Rectal smooth muscle tissue (tissue), 1 donor: ENCODE data around the gene ASB2.

Source experiments
- H3K27ac ChIP-seq: one replicate; pipeline ENCODE4 v1.7.0; 2013; ENCODE audit warnings: low read depth, low read length, inconsistent platforms
- H3K27me3 ChIP-seq: one replicate; pipeline ENCODE4 v1.7.0; 2013; ENCODE audit warnings: low read length; ENCODE audit not compliant: control insufficient read depth, insufficient read depth
- H3K36me3 ChIP-seq: one replicate; pipeline ENCODE4 v1.7.0; 2013; ENCODE audit warnings: low read length; ENCODE audit not compliant: control insufficient read depth, insufficient read depth
- H3K4me1 ChIP-seq: one replicate; pipeline ENCODE4 v1.7.0; 2013; ENCODE audit warnings: low read length; ENCODE audit not compliant: control insufficient read depth, insufficient read depth
- H3K4me3 ChIP-seq: one replicate; pipeline ENCODE4 v1.7.0; 2013; ENCODE audit warnings: low read length
- H3K9ac ChIP-seq: one replicate; pipeline ENCODE4 v1.7.0; 2013; ENCODE audit warnings: low read length

ASB2 gene

DNA sequence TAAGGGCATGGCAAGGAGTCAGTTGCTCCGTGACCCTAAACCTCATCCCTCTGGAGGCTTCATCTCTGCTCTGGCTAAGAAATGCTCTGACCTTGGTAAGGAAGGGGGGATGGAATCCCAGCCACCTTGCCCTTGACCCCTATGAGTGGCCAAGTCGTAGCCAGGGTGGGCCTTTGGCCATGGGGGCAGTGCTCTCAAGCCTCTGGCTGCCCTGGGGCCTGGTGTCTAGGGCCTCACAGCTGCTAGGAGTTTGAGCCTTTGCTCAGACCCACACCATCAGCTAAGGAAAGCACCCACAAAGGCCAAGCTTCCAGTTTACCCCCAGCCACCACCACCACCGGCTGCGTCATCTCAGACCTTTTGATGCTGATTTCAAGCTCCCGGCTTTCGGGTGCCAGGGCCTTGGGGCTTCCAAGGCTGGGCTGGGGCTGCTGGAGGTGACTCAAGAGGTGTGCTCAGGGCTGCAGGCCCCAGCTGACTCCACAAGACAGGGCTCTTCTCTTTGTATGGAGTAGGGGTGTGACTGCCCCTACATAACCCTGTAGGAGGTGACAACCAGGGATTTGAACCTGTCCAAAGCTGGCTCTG, 3.7 kb downstream of the ASB2 start:
- no peak overlapping the region for H3K9ac ChIP-seq
- peak overlapping the region; percentile 92 for H3K27ac ChIP-seq
- peaks cover 30% of the 10 kb centered on the region for H3K4me1 ChIP-seq
- H3K36me3 ChIP-seq = no peaks in the 10 kb centered on the region
- H3K27me3 ChIP-seq = no peaks in the 10 kb centered on the region
- peak overlapping the region; percentile 17 for H3K4me3 ChIP-seq

DNA sequence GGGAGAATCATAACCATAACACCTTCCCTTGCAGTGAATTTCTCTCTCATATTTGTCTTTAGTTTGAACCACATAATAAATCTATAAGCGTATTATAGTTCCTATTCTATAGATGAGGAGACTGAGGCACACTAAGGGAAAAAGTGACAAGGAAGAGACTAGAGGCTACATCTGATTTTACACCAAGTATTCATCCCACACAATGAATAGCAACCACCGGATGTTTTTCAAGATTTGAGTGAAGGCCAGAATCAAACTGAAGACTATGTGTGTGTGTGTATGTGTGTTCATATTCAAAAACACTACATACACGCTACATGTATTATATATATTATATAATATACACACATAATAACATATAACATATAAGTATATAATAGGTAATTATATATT, 4.7 kb downstream of the ASB2 start:
- no peaks in the 10 kb centered on the region for H3K36me3 ChIP-seq
- peaks cover 21% of the 10 kb centered on the region for H3K4me1 ChIP-seq
- no peaks in the 10 kb centered on the region for H3K27me3 ChIP-seq
- peak overlapping the region; percentile 64 for H3K4me3 ChIP-seq
- peak overlapping the region; percentile 52 for H3K27ac ChIP-seq
- H3K9ac ChIP-seq = no peak overlapping the region

DNA sequence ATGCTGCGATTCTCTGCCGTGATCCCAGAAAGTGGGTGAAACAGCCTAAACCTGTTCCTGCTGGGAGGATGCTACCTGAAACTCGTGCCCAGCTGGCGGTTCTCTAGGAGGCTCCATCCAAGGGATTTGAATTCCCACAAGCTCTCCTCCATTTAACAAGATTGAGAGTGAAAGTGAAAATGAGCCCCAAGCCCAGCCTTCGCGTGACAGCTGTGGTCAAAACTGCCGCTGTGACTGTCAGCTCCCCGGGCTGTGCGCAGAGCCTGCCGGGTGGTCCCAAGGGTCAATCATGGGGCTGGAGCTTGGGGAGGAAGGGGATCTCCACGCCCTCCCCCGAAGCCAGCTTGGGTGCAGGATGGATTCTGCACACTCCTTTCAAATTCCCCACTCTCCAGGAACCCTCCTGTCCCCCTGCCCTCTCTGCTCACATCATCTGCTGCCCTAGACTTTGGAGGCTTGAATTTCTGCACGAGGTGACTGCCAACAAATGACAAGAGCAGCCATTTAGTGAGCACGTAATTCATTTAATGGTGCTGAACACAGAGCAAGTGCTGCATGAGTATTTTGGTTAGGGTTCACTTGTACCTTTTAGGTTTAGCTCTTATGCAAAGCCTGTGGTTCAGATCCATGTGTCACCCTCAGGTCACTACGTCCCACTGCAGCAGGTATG, 5.3 kb downstream of the ASB2 start:
- peaks cover 22% of the 10 kb centered on the region for H3K4me1 ChIP-seq
- peak overlapping the region; percentile 64 for H3K4me3 ChIP-seq
- no peak overlapping the region for H3K9ac ChIP-seq
- no peaks in the 10 kb centered on the region for H3K36me3 ChIP-seq
- peak overlapping the region; percentile 52 for H3K27ac ChIP-seq
- H3K27me3 ChIP-seq = no peaks in the 10 kb centered on the region

DNA sequence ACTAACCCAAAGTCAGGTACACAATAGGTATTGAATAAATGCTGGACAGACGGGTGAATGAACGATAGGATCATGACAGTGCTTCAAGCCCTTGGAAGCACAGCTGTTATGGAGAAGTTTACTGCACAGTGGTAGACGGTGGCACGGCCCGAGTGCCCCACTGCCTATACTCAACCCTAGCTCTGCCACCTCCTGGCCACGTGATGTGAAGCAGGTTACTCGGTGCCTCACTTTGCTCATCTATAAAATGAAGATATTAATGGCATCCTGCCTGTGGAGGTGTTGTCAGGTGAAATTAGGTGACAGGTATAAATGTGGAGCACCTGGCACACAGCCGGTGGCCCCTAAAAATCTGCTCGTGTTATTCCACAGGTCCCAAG, 5.8 kb downstream of the ASB2 start:
- peak overlapping the region; percentile 64 for H3K4me3 ChIP-seq
- no peak overlapping the region for H3K9ac ChIP-seq
- H3K27ac ChIP-seq = peak overlapping the region; percentile 52
- H3K4me1 ChIP-seq = peaks cover 26% of the 10 kb centered on the region
- H3K27me3 ChIP-seq = no peaks in the 10 kb centered on the region
- no peaks in the 10 kb centered on the region for H3K36me3 ChIP-seq

DNA sequence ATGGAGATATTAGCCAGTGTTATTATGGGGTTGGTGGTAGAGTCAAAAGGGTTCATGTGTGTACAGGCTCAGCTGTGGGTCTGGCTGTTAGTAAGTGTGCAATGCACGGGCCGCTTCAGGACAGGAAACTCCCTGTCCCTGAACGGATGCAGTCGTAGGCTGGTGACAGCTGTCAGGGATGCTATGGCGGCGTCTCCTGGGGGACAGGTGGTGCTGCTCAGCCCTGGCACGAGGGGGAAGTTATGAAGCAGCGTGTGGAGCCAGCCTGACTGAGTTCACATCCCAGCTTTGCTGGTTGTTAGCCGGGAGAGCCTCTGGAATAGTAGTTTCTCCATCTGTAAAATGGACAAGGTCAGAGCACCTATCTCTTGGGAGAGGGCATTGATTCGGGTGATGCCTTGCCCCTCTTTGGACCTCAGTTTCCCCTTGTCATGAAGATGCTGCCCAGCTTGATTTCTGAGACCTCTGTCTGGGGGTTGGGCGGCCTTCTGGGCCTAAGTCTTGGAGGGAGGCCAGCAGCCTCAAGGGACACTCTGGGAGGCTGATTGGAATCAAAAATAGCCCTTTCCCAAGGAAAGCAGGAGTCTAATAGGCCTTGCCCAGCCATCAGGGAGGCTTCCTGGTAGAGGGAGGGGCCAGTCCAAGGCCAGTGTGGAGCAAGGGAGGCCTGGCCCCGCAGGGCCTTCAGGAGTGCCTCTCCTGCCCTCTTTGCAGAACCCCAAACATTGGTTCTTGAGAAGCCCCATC, 7.1 kb downstream of the ASB2 start:
- Histone ChIP-seq H3K9ac (no peak overlapping the region), H3K4me3 (no peak overlapping the region), H3K4me1 (peaks cover 26% of the 10 kb centered on the region), H3K27ac (peak overlapping the region; percentile 52), H3K36me3 (peaks cover under 1% of the 10 kb centered on the region), H3K27me3 (no peaks in the 10 kb centered on the region)

DNA sequence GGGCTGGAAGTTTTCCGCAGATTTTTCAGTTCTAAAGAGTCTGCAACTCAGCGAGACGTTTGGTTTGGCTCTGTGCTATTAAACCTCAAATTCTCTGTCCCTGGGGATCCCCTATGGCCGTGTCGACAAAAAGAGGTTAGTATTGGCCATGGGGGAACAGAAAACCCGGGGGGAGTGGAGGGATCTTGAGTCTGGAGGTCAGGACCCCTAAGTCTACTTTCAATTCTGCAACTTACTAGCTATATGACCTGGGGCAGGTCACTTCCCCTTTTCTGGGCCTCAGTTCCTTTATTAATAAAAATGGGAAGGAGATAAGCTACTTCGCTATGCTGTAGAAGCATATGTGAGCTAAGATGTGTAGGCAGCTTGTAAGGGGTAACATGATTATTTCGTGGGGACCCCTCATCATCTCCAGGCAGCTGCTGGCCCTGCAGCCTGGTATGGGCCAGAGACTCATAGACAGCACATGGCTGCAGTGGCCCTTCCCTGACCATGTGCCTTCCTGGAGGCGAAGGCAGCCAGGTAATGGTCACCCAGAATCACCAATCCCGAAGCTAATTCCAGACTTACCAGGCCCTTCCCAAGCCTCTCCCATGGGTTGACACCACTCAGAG, 8.6 kb downstream of the ASB2 start:
- H3K27ac ChIP-seq = no peak overlapping the region
- no peaks in the 10 kb centered on the region for H3K27me3 ChIP-seq
- peaks cover 29% of the 10 kb centered on the region for H3K4me1 ChIP-seq
- H3K9ac ChIP-seq = no peak overlapping the region
- H3K4me3 ChIP-seq = no peak overlapping the region
- H3K36me3 ChIP-seq = peaks cover 4% of the 10 kb centered on the region

DNA sequence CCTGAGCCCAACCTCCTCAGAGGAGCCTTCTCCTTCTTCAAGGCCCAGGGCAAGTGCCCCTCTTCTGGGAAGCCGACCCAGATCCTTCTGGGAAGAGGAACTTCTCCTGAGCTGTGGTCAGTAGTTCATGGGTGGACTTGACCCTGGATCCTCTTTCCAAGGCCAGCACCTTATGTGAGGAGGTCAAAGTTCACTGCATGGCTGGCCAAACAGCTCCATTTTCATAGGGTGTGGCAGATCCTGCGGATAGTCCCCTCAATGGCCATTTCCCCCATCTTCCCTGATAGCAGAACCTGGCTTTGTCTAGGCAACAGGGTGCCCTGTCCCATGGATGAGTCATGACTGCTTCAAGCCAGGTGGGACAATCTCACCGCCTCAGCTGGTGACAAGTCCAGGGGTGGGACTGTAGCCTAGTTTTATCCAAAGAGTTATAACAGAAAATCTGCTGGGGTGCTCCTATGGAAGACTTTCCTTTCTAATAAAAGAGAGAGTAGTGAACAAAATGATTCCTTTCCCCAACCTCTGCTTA, 10.4 kb downstream of the ASB2 start:
- Histone ChIP-seq H3K4me3 (no peak overlapping the region), H3K27me3 (no peaks in the 10 kb centered on the region), H3K27ac (peak overlapping the region; percentile 38), H3K9ac (no peak overlapping the region), H3K36me3 (peaks cover 4% of the 10 kb centered on the region), H3K4me1 (peaks cover 17% of the 10 kb centered on the region)

DNA sequence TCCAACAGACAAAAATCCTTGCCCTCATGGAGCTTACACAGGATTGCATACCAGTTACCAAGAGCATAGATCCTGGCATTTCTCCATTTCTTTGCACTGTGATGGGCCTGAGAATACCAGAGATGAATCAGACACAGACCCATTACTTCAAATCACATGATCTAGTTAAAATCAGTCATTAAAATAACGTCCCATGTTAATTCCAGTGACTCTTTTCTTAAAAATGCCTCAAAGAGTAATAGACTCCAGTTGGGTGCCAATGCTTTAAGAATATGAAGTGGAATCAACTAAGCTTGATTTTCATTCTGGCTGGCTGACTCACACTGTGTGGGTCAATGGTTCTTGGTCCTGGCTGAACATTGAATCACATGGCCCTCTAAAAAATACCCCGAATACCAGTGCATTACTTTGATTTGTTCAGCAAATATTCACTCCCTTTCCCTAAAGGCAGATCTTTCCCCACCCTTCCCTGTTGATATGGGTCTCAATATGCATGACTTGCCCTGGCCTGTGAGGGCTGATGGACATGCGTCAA, 11.0 kb downstream of the ASB2 start:
- Histone ChIP-seq H3K27me3 (no peaks in the 10 kb centered on the region), H3K4me1 (peaks cover 17% of the 10 kb centered on the region), H3K9ac (no peak overlapping the region), H3K4me3 (no peak overlapping the region), H3K27ac (peak overlapping the region; percentile 38), H3K36me3 (peaks cover 4% of the 10 kb centered on the region)

DNA sequence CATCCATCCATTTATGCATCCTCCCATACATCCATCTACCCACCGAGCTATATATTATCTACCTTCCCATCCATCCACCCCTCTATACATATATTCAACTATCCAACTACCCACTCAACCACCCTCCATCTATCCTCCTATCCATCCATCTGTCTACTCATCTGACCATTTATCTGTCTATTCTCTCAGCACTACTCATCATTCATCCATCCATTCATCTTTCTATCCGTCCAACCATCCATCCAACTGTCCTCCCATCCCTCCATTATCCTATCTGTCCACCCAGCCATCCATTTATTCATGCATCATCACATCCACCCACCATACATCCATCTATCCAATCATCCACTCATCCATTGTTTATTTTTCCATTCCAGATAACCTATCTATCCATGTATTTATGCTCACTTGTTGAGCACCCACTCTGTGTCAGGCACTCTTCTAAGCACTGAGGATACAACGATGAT, 11.5 kb downstream of the ASB2 start:
- H3K27me3 ChIP-seq = no peaks in the 10 kb centered on the region
- H3K27ac ChIP-seq = peak overlapping the region; percentile 38
- H3K9ac ChIP-seq = no peak overlapping the region
- no peak overlapping the region for H3K4me3 ChIP-seq
- peaks cover 4% of the 10 kb centered on the region for H3K36me3 ChIP-seq
- peaks cover 17% of the 10 kb centered on the region for H3K4me1 ChIP-seq

DNA sequence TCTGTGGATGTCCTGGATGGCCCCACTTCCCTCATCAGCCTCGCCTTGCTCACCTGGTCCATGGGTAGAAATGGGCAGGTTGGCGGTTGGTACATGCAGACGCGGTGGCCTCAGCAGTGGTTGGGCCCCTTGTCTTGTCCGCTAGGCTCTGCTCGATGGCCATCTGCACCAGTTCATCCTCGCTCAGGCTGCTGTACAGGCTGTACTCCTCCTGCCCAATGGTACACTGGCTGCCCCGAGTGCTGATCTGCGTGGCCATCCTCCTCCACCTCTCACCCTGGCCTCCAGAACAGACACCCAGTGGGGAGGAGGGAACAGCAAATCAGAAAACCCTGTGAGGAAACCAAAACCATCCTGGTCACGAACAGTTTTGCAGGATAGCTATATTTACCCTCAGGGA, 12.1 kb downstream of the ASB2 start:
- peaks cover 16% of the 10 kb centered on the region for H3K4me1 ChIP-seq
- H3K4me3 ChIP-seq = no peak overlapping the region
- H3K27ac ChIP-seq = no peak overlapping the region
- H3K27me3 ChIP-seq = no peaks in the 10 kb centered on the region
- no peak overlapping the region for H3K9ac ChIP-seq
- H3K36me3 ChIP-seq = peaks cover 4% of the 10 kb centered on the region

DNA sequence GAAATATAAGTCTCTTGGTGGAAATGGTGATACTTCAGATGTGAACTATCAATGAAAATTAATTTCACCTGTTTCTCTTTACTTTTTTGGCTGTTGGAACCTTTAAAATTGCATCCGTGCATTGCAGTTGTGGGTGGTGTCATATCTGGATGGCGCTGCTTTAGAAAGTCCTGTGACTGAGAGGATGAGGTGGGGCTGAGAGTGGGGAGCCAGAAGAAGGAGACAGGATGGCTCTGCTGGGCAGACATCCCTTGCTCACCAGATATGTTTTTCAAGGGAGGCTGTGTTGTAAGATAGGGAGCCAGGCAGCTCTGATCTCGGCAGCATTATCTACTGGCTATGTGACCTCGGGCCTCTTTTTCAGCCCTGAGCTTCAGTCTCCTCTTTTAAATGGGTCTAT, 12.7 kb downstream of the ASB2 start:
- Histone ChIP-seq H3K36me3 (peaks cover 4% of the 10 kb centered on the region), H3K27ac (no peak overlapping the region), H3K27me3 (no peaks in the 10 kb centered on the region), H3K4me1 (peaks cover 19% of the 10 kb centered on the region), H3K4me3 (no peak overlapping the region), H3K9ac (no peak overlapping the region)
